GM21423 (cell line): ENCODE data around the gene GHSR.

Experiments
- ATAC-seq: cut with Tn5 transposase; IDR thresholded peaks from one replicate; pipeline ENCODE4 v1.9.1; 2021; ENCODE audit warnings: mild to moderate bottlenecking, moderate library complexity; ENCODE audit not compliant: unreplicated experiment

Gene GHSR

GRCh38 chr3:172438186-172438585, 10.1 kb downstream of the GHSR start:
- ATAC-seq, result no peak

- ATAC-seq, result no peak
These were observed 10.5 kb downstream of the GHSR start for GRCh38 chr3:172437713-172438112.

- no peak for ATAC-seq
These were observed 32.9 kb downstream of the GHSR start for GRCh38 chr3:172415323-172415722.

GRCh38 chr3:172411478-172411947, 36.7 kb downstream of the GHSR start:
- no peak for ATAC-seq

GRCh38 chr3:172410702-172411477, 37.4 kb downstream of the GHSR start:
- ATAC-seq, result no peak

GRCh38 chr3:172407872-172408271, 40.4 kb downstream of the GHSR start:
- no peak for ATAC-seq

GRCh38 chr3:172405914-172406313, 42.3 kb downstream of the GHSR start:
- ATAC-seq, result no peak

- ATAC-seq, result no peak
These were observed 43.9 kb downstream of the GHSR start for GRCh38 chr3:172404237-172404962.

GRCh38 chr3:172402892-172403643, 45.2 kb downstream of the GHSR start:
- no peak for ATAC-seq

- no peak for ATAC-seq
These were observed 46.2 kb downstream of the GHSR start for GRCh38 chr3:172402090-172402489.

GRCh38 chr3:172398484-172398883, 49.8 kb downstream of the GHSR start:
- ATAC-seq, result no peak

- ATAC-seq, result no peak
These were observed 50.4 kb downstream of the GHSR start for GRCh38 chr3:172397716-172398405.

GRCh38 chr3:172396400-172396799, 51.9 kb downstream of the GHSR start:
- no peak for ATAC-seq

GRCh38 chr3:172394692-172395091, 53.6 kb downstream of the GHSR start:
- ATAC-seq, result no peak
